KMS-11 (cell line): ENCODE measurements around the gene PLCD1.

Experiments
- H2AFZ ChIP-seq: fragments of 200-600 bp; sonication (generic); 2 replicates; pipeline ENCODE4 v1.6.1; 2016; ENCODE audit warnings: antibody characterized with exemption, mixed run types, low read depth
- H3K27ac ChIP-seq: fragments of 200-600 bp; sonication (generic); 2 replicates; pipeline ENCODE4 v1.6.1; 2016; ENCODE audit warnings: mild to moderate bottlenecking, mixed run types
- H3K27me3 ChIP-seq: fragments of 200-600 bp; sonication (generic); 2 replicates; pipeline ENCODE4 v1.6.1; 2017; ENCODE audit warnings: mild to moderate bottlenecking, low read depth, mixed run types, moderate library complexity; ENCODE audit not compliant: insufficient read depth
- H3K36me3 ChIP-seq: fragments of 200-600 bp; sonication (generic); 2 replicates; pipeline ENCODE4 v1.6.1; 2017; ENCODE audit warnings: mild to moderate bottlenecking, mixed run types; ENCODE audit not compliant: insufficient read depth
- H3K4me1 ChIP-seq: fragments of 200-600 bp; sonication (generic); 2 replicates; pipeline ENCODE4 v1.6.1; 2016; ENCODE audit warnings: mild to moderate bottlenecking, low read depth, mixed run types; ENCODE audit not compliant: poor library complexity, severe bottlenecking
- H3K4me2 ChIP-seq: fragments of 200-600 bp; sonication (generic); 2 replicates; pipeline ENCODE4 v1.7.0; 2016; ENCODE audit warnings: mild to moderate bottlenecking, mixed run types
- H3K4me3 ChIP-seq: fragments of 200-600 bp; sonication (generic); IDR thresholded peaks from 2 replicates; pipeline ENCODE4 v1.6.1; 2017; ENCODE audit warnings: low read depth, low read length, mixed read lengths; ENCODE audit not compliant: insufficient read depth
- H3K79me2 ChIP-seq: fragments of 200-600 bp; sonication (generic); 2 replicates; pipeline ENCODE4 v1.6.1; 2016; ENCODE audit warnings: low read depth, mixed run types; ENCODE audit not compliant: insufficient read depth
- H3K9ac ChIP-seq: fragments of 200-600 bp; sonication (generic); 2 replicates; pipeline ENCODE4 v1.6.1; 2016; ENCODE audit warnings: mild to moderate bottlenecking, mixed run types
- H4K20me1 ChIP-seq: fragments of 200-600 bp; sonication (generic); 2 replicates; pipeline ENCODE4 v1.6.1; 2016; ENCODE audit warnings: mild to moderate bottlenecking, mixed run types; ENCODE audit not compliant: insufficient read depth
- CTCF ChIP-seq: fragments of 200-600 bp; sonication (generic); conservative IDR thresholded peaks from 2 replicates; pipeline ENCODE4 v1.6.1; 2017; ENCODE audit warnings: low read depth, mild to moderate bottlenecking, antibody characterized with exemption, low read length, moderate library complexity, mixed read lengths

PLCD1 gene

GRCh38 chr3:38032328-38032865 lies 3.0 kb upstream of the PLCD1 start:
- H3K4me1 ChIP-seq: no peaks in the 10 kb centered on the region
- no peak overlapping the region for H3K9ac ChIP-seq
- H3K27me3 ChIP-seq: no peaks in the 10 kb centered on the region
- no peaks in the 10 kb centered on the region for H3K36me3 ChIP-seq
- no peaks in the 10 kb centered on the region for H3K79me2 ChIP-seq
- H2AFZ ChIP-seq: no peak overlapping the region
- no peak for TF ChIP-seq CTCF
- no peak overlapping the region for H3K4me2 ChIP-seq
- no peak overlapping the region for H3K4me3 ChIP-seq
- H3K27ac ChIP-seq: no peak overlapping the region
- H4K20me1 ChIP-seq: no peaks in the 10 kb centered on the region

- Histone ChIP-seq H3K79me2 (no peaks in the 10 kb centered on the region), H3K4me2 (no peak overlapping the region), H3K9ac (no peak overlapping the region), H4K20me1 (no peaks in the 10 kb centered on the region), H3K27me3 (no peaks in the 10 kb centered on the region), H3K36me3 (no peaks in the 10 kb centered on the region), H3K4me1 (no peaks in the 10 kb centered on the region), H3K27ac (no peak overlapping the region), H2AFZ (no peak overlapping the region), H3K4me3 (no peak overlapping the region)
- TF ChIP-seq CTCF: no peak
Measured at GRCh38 chr3:38031022-38031994, 1.9 kb upstream of the PLCD1 start.

- H3K79me2 ChIP-seq: no peaks in the 10 kb centered on the region
- no peaks in the 10 kb centered on the region for H4K20me1 ChIP-seq
- no peak overlapping the region for H3K4me3 ChIP-seq
- H3K4me1 ChIP-seq: peaks cover 5% of the 10 kb centered on the region
- H3K4me2 ChIP-seq: no peak overlapping the region
- no peak overlapping the region for H3K27ac ChIP-seq
- no peak overlapping the region for H2AFZ ChIP-seq
- no peak overlapping the region for H3K9ac ChIP-seq
- TF ChIP-seq CTCF: no peak
- no peaks in the 10 kb centered on the region for H3K36me3 ChIP-seq
- H3K27me3 ChIP-seq: no peaks in the 10 kb centered on the region
Measured at GRCh38 chr3:38030126-38031021, 932 bp upstream of the PLCD1 start.

GRCh38 chr3:38028621-38029361 lies 651 bp downstream of the PLCD1 start:
- Histone ChIP-seq H3K4me3 (no peak overlapping the region), H3K36me3 (no peaks in the 10 kb centered on the region), H3K27ac (no peak overlapping the region), H3K27me3 (no peaks in the 10 kb centered on the region), H3K4me1 (peaks cover 5% of the 10 kb centered on the region), H3K9ac (no peak overlapping the region), H4K20me1 (no peaks in the 10 kb centered on the region), H3K4me2 (no peak overlapping the region), H2AFZ (no peak overlapping the region), H3K79me2 (no peaks in the 10 kb centered on the region)
- TF ChIP-seq CTCF: no peak
